Stimulated activated CD4-positive, alpha-beta T cell treated with anti-CD3 and anti-CD28 coated beads, Interleukin-1b, Interleukin-23, amount 100 ng/mL, for 4 hours (primary cell): ENCODE measurements around the gene TXNRD2.
"Not testable (repeated sequence)": the region's sequence is repeated elsewhere in the genome, so short reads cannot be mapped to it uniquely, and the experiment has no call there.

ENCODE experiments used
- DNase-seq, 2 donors: peaks; one replicate each; pipeline ENCODE4 v3.0.0-alpha.2; 2020; ENCODE audit warnings: low read depth in 2 of 2

The TXNRD2 gene

GRCh38 chr22:19888131-19888746 lies 53.4 kb downstream of the TXNRD2 start:
- no peak for DNase-seq

- no peak for DNase-seq
These were observed 54.2 kb downstream of the TXNRD2 start for GRCh38 chr22:19887256-19887985.

- no peak for DNase-seq
These were observed 54.9 kb downstream of the TXNRD2 start for GRCh38 chr22:19886605-19887255.

- DNase-seq: no peak
These were observed 55.6 kb downstream of the TXNRD2 start for GRCh38 chr22:19885841-19886592.

GRCh38 chr22:19884954-19885751 lies 56.5 kb downstream of the TXNRD2 start:
- DNase-seq: no peak

- DNase-seq: no peak
These were observed 57.3 kb downstream of the TXNRD2 start for GRCh38 chr22:19884161-19884953.

GRCh38 chr22:19883446-19883845 lies 58.2 kb downstream of the TXNRD2 start:
- DNase-seq: not testable (repeated sequence)

GRCh38 chr22:19882446-19883381 lies 58.9 kb downstream of the TXNRD2 start:
- no peak for DNase-seq

GRCh38 chr22:19880786-19881569 lies 60.6 kb downstream of the TXNRD2 start:
- DNase-seq: no peak

GRCh38 chr22:19879992-19880785 lies 61.4 kb downstream of the TXNRD2 start:
- no peak for DNase-seq

GRCh38 chr22:19879643-19879991 lies 62.0 kb downstream of the TXNRD2 start:
- no peak for DNase-seq

- DNase-seq: no peak
These were observed 62.4 kb downstream of the TXNRD2 start for GRCh38 chr22:19879246-19879570.

GRCh38 chr22:19878461-19879245 lies 63.0 kb downstream of the TXNRD2 start:
- DNase-seq: no peak

GRCh38 chr22:19877626-19878339 lies 63.8 kb downstream of the TXNRD2 start:
- no peak for DNase-seq

GRCh38 chr22:19876941-19877625 lies 64.5 kb downstream of the TXNRD2 start:
- no peak for DNase-seq

GRCh38 chr22:19876314-19876940 lies 65.2 kb downstream of the TXNRD2 start:
- DNase-seq: no peak
